Activated CD8-positive, alpha-beta T cell treated with anti-CD3 and anti-CD28 coated beads for 36 hours (primary cell): ENCODE data around the gene ISLR. TPM values are rescaled to one million over a fixed set of nuclear protein-coding genes. Genes with fewer than 3 reads are reported as not detected.

Source experiments
- ATAC-seq: fragments of 200-7000 bp; cut with Tn5 transposase; one replicate; pipeline ENCODE4 v1.10.0; 2021; ENCODE audit warnings: mild to moderate bottlenecking, moderate library complexity
- CTCF ChIA-PET: fragments of 350-600 bp; sonication (Branson Sonifier 250); formaldehyde crosslinking; loops from one replicate; lab custom pipeline; 2021; ENCODE audit warnings: antibody characterized with exemption; lab: Charles Lee
- POLR2A ChIA-PET: fragments of 350-600 bp; sonication (Branson Sonifier 250); formaldehyde crosslinking; loops from one replicate; lab custom pipeline; 2021; ENCODE audit warnings: antibody characterized with exemption; lab: Charles Lee
- DNase-seq: peaks from one replicate; pipeline ENCODE4 v3.0.0-alpha.2; 2020
- H3K27ac Mint-ChIP-seq: one replicate; pipeline ENCODE4 v1.8.0; 2021; ENCODE audit warnings: mild to moderate bottlenecking, mixed read lengths
- H3K27me3 Mint-ChIP-seq: one replicate; pipeline ENCODE4 v1.8.0; 2021; ENCODE audit warnings: mixed read lengths
- H3K36me3 Mint-ChIP-seq: one replicate; pipeline ENCODE4 v1.8.0; 2021; ENCODE audit warnings: low read depth, mixed read lengths
- H3K4me1 Mint-ChIP-seq: one replicate; pipeline ENCODE4 v1.8.0; 2021; ENCODE audit warnings: low read depth, mixed read lengths
- H3K4me3 Mint-ChIP-seq: one replicate; pipeline ENCODE4 v1.8.0; 2021; ENCODE audit warnings: mild to moderate bottlenecking, moderate library complexity, mixed read lengths
- H3K9me3 Mint-ChIP-seq: one replicate; pipeline ENCODE4 v1.8.0; 2021; ENCODE audit warnings: mixed read lengths
- intact Hi-C: fragments of 100-400 bp; cut with micrococcal nuclease; formaldehyde crosslinking; loops from one replicate; pipeline ENCODE4 v1.10.0; 2022
- total RNA-seq, 2 experiments: library from RNA; stranded (reverse); gene quantifications; one replicate each; pipeline ENCODE4 v1.2.3, GENCODE V29; 2021
- TF ChIP-seq, protein P1 (sequence below): fragments of 200-600 bp; IDR thresholded peaks from one replicate; pipeline ENCODE4 v1.8.0; 2022; ENCODE audit warnings: antibody characterized with exemption, mild to moderate bottlenecking

Gene ISLR
- total RNA-seq, 2 experiments from 2014 or later: not detected

DNA sequence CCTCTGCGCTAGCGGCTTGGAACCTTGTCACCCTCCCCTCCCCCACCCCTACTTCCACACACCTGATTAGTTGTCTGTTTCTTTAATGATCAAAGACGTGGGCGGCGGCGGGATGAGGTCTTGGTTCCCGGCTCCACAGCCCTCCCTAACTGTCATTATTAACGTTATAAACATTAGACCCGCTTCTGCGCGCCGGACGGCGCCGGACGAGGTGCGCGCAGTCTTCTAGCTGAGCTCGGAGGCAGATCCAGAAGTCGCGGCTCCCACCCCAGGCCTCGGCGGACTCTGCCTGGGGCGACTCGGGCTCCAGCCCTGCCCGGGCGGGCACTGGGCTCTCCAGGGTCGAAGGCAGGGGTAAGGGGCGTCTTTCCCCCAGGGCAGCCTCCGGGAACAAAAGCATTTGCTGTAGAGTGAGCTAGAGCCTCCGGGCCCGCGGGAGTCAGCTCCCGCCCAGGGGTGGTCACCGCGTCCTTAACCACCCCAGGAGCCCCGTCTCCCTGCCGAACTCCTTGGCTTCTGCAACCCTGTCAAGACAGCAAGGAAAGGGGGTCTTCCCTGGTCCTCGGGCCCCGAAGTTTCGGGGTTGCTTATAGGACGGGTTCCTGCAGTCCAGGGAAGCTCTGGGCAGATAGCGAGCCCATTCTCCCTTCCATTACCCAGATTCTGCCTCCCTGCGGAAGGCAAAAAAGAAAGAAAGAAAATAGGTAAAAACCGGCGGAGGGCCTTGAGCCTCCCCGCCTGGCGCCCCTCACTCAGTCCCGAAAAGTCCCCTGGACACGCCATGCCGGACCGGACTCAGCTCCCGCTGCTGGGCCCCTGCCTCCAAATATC, 45.3 kb upstream of the ISLR start:
- CTCF ChIA-PET: interaction anchor here (0.7 to 3.4 kb wide), 20 partner anchors 9 to 304 kb away, joined by 3 to 67 read pairs (median 3); partner anchors contain the start of gene STRA6
- H3K4me1 Mint-ChIP-seq: peaks cover 19% of the 10 kb centered on the region

DNA sequence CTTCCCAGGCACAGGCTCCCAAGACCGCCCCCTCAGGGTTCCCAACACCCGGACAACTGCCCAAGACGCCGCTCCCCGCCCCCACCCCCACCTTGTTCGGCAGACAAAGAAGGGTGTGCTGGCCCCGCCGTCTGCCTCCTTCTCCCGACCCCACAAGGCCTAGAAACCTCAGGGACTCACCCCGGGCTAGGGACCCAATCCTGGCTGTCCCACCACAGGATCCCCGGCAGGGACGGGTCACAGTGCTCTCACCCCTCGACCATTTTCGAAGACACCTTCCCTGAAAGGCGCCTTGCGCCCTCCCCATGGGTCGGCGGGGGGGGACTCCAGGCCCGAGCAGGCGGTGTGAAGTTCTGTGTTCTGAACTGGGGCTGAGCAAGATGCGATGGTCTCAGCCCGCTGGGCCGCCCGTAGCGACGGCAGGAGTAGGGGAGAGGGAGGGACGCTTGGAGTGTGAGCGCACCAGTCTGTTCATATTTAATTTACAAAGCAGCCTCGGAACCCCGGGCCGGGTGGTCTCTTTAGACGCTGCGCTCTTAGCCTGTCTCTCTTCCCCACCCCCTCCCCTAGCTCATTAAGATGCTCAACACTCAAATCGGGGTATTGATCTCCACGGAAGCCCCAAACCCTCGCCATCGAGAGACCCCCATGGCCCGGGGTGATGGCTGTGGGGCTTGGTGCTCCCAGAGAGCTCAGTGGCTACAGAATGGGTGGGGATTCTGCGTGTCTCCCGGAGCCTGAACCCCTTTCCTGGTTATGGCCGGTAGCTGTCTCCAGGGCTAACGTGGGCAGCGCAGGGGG, 44.5 kb upstream of the ISLR start:
- H3K36me3 Mint-ChIP-seq: no peaks in the 10 kb centered on the region
- POLR2A ChIA-PET: interaction anchor here (1.0 to 1.6 kb wide), 4 partner anchors 30 to 191 kb away, joined by 3 to 5 read pairs (median 4); no protein-coding TSS in a partner anchor
- TF ChIP-seq, protein P1, sequence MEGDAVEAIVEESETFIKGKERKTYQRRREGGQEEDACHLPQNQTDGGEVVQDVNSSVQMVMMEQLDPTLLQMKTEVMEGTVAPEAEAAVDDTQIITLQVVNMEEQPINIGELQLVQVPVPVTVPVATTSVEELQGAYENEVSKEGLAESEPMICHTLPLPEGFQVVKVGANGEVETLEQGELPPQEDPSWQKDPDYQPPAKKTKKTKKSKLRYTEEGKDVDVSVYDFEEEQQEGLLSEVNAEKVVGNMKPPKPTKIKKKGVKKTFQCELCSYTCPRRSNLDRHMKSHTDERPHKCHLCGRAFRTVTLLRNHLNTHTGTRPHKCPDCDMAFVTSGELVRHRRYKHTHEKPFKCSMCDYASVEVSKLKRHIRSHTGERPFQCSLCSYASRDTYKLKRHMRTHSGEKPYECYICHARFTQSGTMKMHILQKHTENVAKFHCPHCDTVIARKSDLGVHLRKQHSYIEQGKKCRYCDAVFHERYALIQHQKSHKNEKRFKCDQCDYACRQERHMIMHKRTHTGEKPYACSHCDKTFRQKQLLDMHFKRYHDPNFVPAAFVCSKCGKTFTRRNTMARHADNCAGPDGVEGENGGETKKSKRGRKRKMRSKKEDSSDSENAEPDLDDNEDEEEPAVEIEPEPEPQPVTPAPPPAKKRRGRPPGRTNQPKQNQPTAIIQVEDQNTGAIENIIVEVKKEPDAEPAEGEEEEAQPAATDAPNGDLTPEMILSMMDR: no peak
- no peaks in the 10 kb centered on the region for H3K9me3 Mint-ChIP-seq
- H3K27me3 Mint-ChIP-seq: peaks cover 74% of the 10 kb centered on the region
- intact Hi-C loops: loop anchor here (5.0 to 10.0 kb wide), 2 partner anchors 176 to 193 kb away; no protein-coding TSS in a partner anchor
- no peak overlapping the region for H3K27ac Mint-ChIP-seq
- no peak for DNase-seq
- peaks cover 22% of the 10 kb centered on the region for H3K4me1 Mint-ChIP-seq
- ATAC-seq: no peak
- no peak overlapping the region for H3K4me3 Mint-ChIP-seq
- CTCF ChIA-PET: interaction anchor here (0.7 to 3.4 kb wide), 18 partner anchors 10 to 303 kb away, joined by 3 to 67 read pairs (median 4); no protein-coding TSS in a partner anchor

More for the DNA sequence above, 45.3 kb upstream of the ISLR start:
- ATAC-seq (peak; percentile 38), DNase-seq (peak; percentile 19)
- intact Hi-C loops: loop anchor here (5.0 to 10.0 kb wide), 2 partner anchors 177 to 194 kb away; no protein-coding TSS in a partner anchor
- TF ChIP-seq, protein P1: no peak
- Mint-ChIP-seq H3K27me3 (peaks cover 67% of the 10 kb centered on the region), H3K4me3 (no peak overlapping the region), H3K9me3 (no peaks in the 10 kb centered on the region), H3K27ac (no peak overlapping the region), H3K36me3 (no peaks in the 10 kb centered on the region)
- POLR2A ChIA-PET: interaction anchor here (1.3 to 1.6 kb wide), 3 partner anchors 47 to 192 kb away, joined by 3 to 5 read pairs (median 4); no protein-coding TSS in a partner anchor

DNA sequence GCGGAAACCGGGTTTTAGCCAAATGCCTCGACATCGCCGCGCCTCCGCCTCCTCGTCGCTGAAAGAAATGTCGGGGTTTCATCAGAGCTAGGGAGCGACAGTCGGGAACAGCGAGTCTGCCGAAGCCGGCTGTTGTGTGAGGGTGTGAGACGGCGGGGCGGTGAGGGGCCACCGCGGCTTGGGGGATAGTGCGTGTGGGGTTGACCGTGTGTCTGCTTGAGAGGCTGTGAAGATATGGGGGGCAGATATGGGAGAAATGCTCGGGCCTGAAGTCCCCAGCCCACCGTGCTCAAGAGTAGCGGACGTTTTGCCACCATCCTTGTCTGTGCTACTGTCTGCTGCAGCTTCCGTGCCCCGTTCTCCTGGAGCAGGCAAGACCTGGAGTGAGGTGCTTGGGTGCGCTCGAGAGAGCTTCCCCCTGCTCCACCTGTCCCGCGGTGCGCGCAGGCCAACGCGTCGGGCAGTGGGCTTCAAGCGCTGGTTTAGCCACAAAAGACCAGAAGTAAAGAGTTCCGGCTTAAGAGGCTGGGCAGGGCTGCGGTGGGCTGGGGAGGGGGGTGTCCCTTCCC, 43.8 kb upstream of the ISLR start:
- H3K4me1 Mint-ChIP-seq: peaks cover 27% of the 10 kb centered on the region
- H3K36me3 Mint-ChIP-seq: no peaks in the 10 kb centered on the region
- ATAC-seq: no peak
- H3K4me3 Mint-ChIP-seq: no peak overlapping the region
- no peaks in the 10 kb centered on the region for H3K9me3 Mint-ChIP-seq
- TF ChIP-seq, protein P1: no peak
- H3K27ac Mint-ChIP-seq: no peak overlapping the region
- DNase-seq: peak; percentile 11
- ChIA-PET POLR2A (interaction anchor here (1.0 kb wide), 1 partner anchor 30 kb away, joined by 3 read pairs; no protein-coding TSS in a partner anchor), CTCF (interaction anchor here (0.8 to 3.4 kb wide), 5 partner anchors 21 to 192 kb away, joined by 3 to 67 read pairs (median 4); no protein-coding TSS in a partner anchor)
- peaks cover 78% of the 10 kb centered on the region for H3K27me3 Mint-ChIP-seq
- intact Hi-C loops: loop anchor here (5.0 to 10.0 kb wide), 2 partner anchors 175 to 193 kb away; no protein-coding TSS in a partner anchor

DNA sequence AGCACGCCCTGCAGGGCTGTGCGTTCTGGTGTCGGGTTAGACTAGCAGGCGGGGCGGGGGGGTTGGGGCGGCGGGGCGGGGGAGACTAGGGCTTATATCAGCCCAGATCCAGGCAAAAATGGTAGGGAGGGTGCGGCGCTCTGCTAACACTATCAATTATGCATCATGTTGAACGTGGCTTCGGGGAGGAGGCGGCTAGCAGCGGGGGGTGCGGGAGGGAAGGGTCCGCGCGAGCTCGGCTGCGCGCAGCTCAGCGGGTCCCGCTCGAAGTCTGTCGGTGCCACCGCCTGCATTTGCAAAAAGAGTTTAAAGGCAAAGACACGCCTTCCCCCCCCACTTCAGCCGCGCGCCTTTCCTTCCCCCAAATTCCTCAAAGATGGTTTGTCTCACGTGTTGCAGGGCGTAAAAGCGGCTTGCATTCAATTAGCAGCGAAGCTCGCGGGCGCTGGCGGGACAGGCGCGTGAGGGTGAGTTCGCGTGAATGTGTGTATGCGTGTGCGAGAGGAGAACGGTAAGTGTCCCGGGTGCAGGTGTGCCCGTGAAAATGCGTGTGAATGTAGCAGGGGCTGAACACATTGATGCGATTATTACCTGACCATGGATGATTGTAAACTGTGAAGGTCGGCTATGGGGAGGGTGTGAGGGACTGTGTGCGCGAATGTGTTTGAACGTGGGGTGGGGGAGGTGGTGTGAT, 43.2 kb upstream of the ISLR start, which contains the start of gene ISLR2:
ISLR2 (plus strand) TSS at position 432 of the 694 bp plus-strand sequence. CDS start 2,169 bp downstream, outside the sequence.
- ATAC-seq: no peak
- ChIA-PET CTCF (interaction anchor here (1.3 to 3.4 kb wide), 4 partner anchors 20 to 191 kb away, joined by 3 to 67 read pairs (median 5); no protein-coding TSS in a partner anchor), POLR2A (interaction anchor here (0.7 to 1.0 kb wide), 2 partner anchors 29 to 166 kb away, joined by 3 read pairs; no protein-coding TSS in a partner anchor)
- TF ChIP-seq, protein P1: no peak
- Mint-ChIP-seq H3K36me3 (no peaks in the 10 kb centered on the region), H3K27ac (no peak within 1 kb of the TSS), H3K4me1 (peaks cover 30% of the 10 kb centered on the region), H3K27me3 (peaks cover 82% of the 10 kb centered on the region), H3K4me3 (no peak within 1 kb of the TSS), H3K9me3 (no peaks in the 10 kb centered on the region)
- peak; percentile 11 for DNase-seq
- intact Hi-C loops: no loop called here
